Measurements from ENCODE around the gene DERL3.

The DERL3 gene

DNA sequence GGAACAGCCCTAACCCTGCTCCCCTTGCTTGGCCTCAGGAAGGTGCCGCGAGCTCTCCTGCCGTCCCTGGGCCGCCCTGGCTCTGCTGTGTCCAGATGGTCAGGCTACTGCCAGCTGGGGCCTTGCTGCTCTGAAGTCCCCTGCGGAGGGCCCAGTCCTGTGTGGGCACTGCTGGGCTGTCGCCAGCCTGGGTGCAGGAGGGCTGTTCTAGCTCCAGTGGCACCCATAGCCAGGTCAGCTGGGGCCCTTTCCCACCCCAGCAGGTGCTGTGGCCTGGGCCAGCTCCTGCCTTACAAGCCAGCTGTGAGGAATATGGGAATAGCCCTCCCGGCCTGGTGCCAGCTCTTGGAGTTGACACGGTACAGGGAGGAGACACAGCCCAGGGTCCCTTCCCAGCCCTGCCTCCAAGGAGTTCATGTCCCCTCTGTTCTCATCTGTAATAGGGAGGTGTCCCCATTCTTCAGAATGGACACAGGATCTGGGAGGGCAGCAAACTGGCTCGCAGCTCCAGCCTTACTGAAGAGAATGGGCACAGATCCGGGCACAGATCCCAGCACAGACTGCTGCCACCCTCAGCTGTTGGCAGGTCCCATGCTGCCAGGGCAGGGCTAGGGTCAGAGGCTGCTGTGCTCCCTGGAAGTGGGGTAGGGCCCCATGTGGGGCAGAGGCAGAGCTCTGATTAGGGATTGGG lies 3.9 kb downstream of the DERL3 start:
- Histone ChIP-seq H2AFZ (ENCODE audit: low read length) (no peak overlapping the region), H4K20me1 (ENCODE audit: insufficient read depth, low read length) (no peaks in the 10 kb centered on the region), H3K4me3 (ENCODE audit: low read depth, low read length, poor library complexity, severe bottlenecking) (no peak overlapping the region), H3K79me2 (ENCODE audit: insufficient read depth, low read length) (peaks cover 4% of the 10 kb centered on the region; the same call in 1 of the 2 replicates), H3K9me2 (ENCODE audit: low read depth, low read length) (no peaks in the 10 kb centered on the region), H3K4me1 (ENCODE audit: insufficient read depth, low read length, severe bottlenecking) (peaks cover 42% of the 10 kb centered on the region), H3K4me2 (ENCODE audit: low read length) (no peak overlapping the region), H3K27ac (ENCODE audit: low read depth, low read length, poor library complexity, severe bottlenecking) (peak overlapping the region; percentile 97), H3K36me3 (ENCODE audit: insufficient read depth, low read length) (peaks cover 74% of the 10 kb centered on the region), H3K27me3 (ENCODE audit: insufficient read depth, low read length) (no peaks in the 10 kb centered on the region), H3F3A (ENCODE audit: insufficient read depth, low read length) (no peaks in the 10 kb centered on the region), H3K9ac (ENCODE audit: low read length) (no peak overlapping the region), H3K9me3 (ENCODE audit: low read length) (no peaks in the 10 kb centered on the region)
- TF ChIP-seq, protein P1, sequence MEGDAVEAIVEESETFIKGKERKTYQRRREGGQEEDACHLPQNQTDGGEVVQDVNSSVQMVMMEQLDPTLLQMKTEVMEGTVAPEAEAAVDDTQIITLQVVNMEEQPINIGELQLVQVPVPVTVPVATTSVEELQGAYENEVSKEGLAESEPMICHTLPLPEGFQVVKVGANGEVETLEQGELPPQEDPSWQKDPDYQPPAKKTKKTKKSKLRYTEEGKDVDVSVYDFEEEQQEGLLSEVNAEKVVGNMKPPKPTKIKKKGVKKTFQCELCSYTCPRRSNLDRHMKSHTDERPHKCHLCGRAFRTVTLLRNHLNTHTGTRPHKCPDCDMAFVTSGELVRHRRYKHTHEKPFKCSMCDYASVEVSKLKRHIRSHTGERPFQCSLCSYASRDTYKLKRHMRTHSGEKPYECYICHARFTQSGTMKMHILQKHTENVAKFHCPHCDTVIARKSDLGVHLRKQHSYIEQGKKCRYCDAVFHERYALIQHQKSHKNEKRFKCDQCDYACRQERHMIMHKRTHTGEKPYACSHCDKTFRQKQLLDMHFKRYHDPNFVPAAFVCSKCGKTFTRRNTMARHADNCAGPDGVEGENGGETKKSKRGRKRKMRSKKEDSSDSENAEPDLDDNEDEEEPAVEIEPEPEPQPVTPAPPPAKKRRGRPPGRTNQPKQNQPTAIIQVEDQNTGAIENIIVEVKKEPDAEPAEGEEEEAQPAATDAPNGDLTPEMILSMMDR (IDR thresholded peaks at IDR 0.05; ENCODE audit: low read length) = no peak
- TF ChIP-seq EZH2 (IDR thresholded peaks at IDR 0.05; ENCODE audit: borderline replicate concordance, low read length) = no peak

DNA sequence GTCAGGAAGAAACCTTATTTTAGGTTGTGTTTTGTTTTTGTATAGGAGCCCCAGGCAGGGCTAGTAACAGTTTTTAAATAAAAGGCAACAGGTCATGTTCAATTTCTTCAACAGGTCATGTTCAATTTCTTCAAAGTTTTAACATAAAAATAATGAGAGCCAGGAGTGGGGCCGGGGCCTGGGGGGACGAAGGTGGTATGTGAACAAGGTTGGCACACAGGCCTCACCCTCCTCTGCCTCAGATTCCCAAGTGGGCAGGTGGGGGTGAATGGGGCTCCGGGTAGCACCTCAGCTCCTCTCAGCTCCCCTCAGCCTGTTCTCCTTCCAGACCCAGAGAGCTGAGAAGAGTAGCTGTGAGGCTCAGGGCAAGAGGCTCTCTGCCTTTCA lies 4.4 kb downstream of the DERL3 start:
- peaks cover 79% of the 10 kb centered on the region for H3K36me3 ChIP-seq (ENCODE audit: insufficient read depth, low read length)
- H3K9me2 ChIP-seq (ENCODE audit: low read depth, low read length) = no peaks in the 10 kb centered on the region
- no peak overlapping the region for H3K4me2 ChIP-seq (ENCODE audit: low read length)
- H2AFZ ChIP-seq (ENCODE audit: low read length) = no peak overlapping the region
- TF ChIP-seq, protein P1 (IDR thresholded peaks at IDR 0.05; ENCODE audit: low read length) = no peak
- no peak for TF ChIP-seq EZH2 (IDR thresholded peaks at IDR 0.05; ENCODE audit: borderline replicate concordance, low read length)
- H3K9ac ChIP-seq (ENCODE audit: low read length) = no peak overlapping the region
- no peaks in the 10 kb centered on the region for H3K27me3 ChIP-seq (ENCODE audit: insufficient read depth, low read length)
- no peaks in the 10 kb centered on the region for H3F3A ChIP-seq (ENCODE audit: insufficient read depth, low read length)
- H3K79me2 ChIP-seq (ENCODE audit: insufficient read depth, low read length) = peaks cover 7% of the 10 kb centered on the region; the same call in 1 of the 2 replicates
- H3K9me3 ChIP-seq (ENCODE audit: low read length) = no peaks in the 10 kb centered on the region
- no peaks in the 10 kb centered on the region for H4K20me1 ChIP-seq (ENCODE audit: insufficient read depth, low read length)
- H3K4me1 ChIP-seq (ENCODE audit: insufficient read depth, low read length, severe bottlenecking) = peaks cover 36% of the 10 kb centered on the region
- no peak overlapping the region for H3K4me3 ChIP-seq (ENCODE audit: low read depth, low read length, poor library complexity, severe bottlenecking)
- no peak overlapping the region for H3K27ac ChIP-seq (ENCODE audit: low read depth, low read length, poor library complexity, severe bottlenecking)

DNA sequence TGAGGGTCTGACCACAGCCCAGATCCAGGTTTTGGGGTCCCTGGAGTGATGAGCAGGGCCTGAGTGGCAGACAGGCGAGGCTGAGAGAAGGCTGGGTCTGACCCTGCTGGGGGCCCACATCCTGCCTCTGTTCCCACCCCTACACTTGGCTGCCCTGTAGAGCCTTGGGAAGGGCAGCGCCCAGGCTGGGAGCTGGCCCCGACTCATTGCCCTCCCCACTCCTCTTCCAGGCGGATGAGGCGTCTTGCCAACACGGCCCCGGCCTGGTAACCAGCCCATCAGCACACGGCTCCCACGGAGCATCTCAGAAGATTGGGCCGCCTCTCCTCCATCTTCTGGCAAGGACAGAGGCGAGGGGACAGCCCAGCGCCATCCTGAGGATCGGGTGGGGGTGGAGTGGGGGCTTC lies 4.9 kb downstream of the DERL3 start:
- Histone ChIP-seq H3K4me1 (ENCODE audit: insufficient read depth, low read length, severe bottlenecking) (peaks cover 32% of the 10 kb centered on the region), H3F3A (ENCODE audit: insufficient read depth, low read length) (no peaks in the 10 kb centered on the region), H3K9me3 (ENCODE audit: low read length) (no peaks in the 10 kb centered on the region), H2AFZ (ENCODE audit: low read length) (no peak overlapping the region), H3K4me2 (ENCODE audit: low read length) (no peak overlapping the region), H3K36me3 (ENCODE audit: insufficient read depth, low read length) (peaks cover 84% of the 10 kb centered on the region), H3K27me3 (ENCODE audit: insufficient read depth, low read length) (no peaks in the 10 kb centered on the region), H3K27ac (ENCODE audit: low read depth, low read length, poor library complexity, severe bottlenecking) (no peak overlapping the region), H3K9ac (ENCODE audit: low read length) (no peak overlapping the region), H3K9me2 (ENCODE audit: low read depth, low read length) (no peaks in the 10 kb centered on the region), H3K4me3 (ENCODE audit: low read depth, low read length, poor library complexity, severe bottlenecking) (no peak overlapping the region), H4K20me1 (ENCODE audit: insufficient read depth, low read length) (no peaks in the 10 kb centered on the region), H3K79me2 (ENCODE audit: insufficient read depth, low read length) (peaks cover 7% of the 10 kb centered on the region; the same call in 1 of the 2 replicates)
- no peak for TF ChIP-seq EZH2 (IDR thresholded peaks at IDR 0.05; ENCODE audit: borderline replicate concordance, low read length)
- TF ChIP-seq, protein P1 (IDR thresholded peaks at IDR 0.05; ENCODE audit: low read length) = no peak
